ENCODE measurements around the gene CBARP. TPM values are rescaled to one million over a fixed set of nuclear protein-coding genes. Genes with fewer than 3 reads are reported as not detected.

CBARP gene
- polyA plus RNA-seq, 1 of the 3 experiments (the other 2 are of a cell fraction), result 5.1 TPM

GRCh38 chr19:1228161-1228957, 9.4 kb downstream of the CBARP start:
- POLR2A ChIA-PET, result interaction anchor here (1.1 kb wide), 1 partner anchor 41 kb away, joined by 3 read pairs; no protein-coding TSS in a partner anchor
- WGBS (ENCODE audit: low lambda C conversion rate), result 98% methylated on average over 95 of the region's 100 CpGs
- Histone ChIP-seq H3K79me2 (ENCODE audit: insufficient read depth) (no peaks in the 10 kb centered on the region), H3K9ac (no peak overlapping the region), H3F3A (replicated peaks; ENCODE audit: insufficient read depth) (peaks cover 7% of the 10 kb centered on the region), H2AFZ (ENCODE audit: low read depth) (no peak overlapping the region), H3K27ac (ENCODE audit: low read depth in 2 of 2, low read length in 1 of 2) (no peak overlapping the region), H3K9me2 (no peaks in the 10 kb centered on the region), H3K36me3 (replicated peaks in 1 of 2; ENCODE audit: control insufficient read depth in 1 of 2, insufficient read depth in 2 of 2, low read length in 1 of 2) (peaks cover 0 to 51% of the 10 kb centered on the region in 2 experiments), H3K27me3 (ENCODE audit: insufficient read depth) (no peaks in the 10 kb centered on the region), H3K9me3 (no peaks in the 10 kb centered on the region), H3K4me1 (ENCODE audit: control insufficient read depth in 1 of 2, insufficient read depth in 2 of 2, low read depth in 1 of 2, low read length in 1 of 2) (no peaks in the 10 kb centered on the region; a peak in 1 of 4 replicates), H3K4me2 (no peak overlapping the region), H4K20me1 (ENCODE audit: insufficient read depth) (peaks cover 19% of the 10 kb centered on the region), H3K4me3 (ENCODE audit: low read depth in 2 of 2, low read length in 1 of 2) (no peak overlapping the region)
- TF ChIP-seq RCOR1 (IDR thresholded peaks at IDR 0.05; ENCODE audit: low read length), result no peak
- no peak for TF ChIP-seq FOSL2 (IDR thresholded peaks at IDR 0.05; ENCODE audit: borderline replicate concordance, low read depth)
- TF ChIP-seq PBX3 (IDR thresholded peaks at IDR 0.05), result no peak
- TF ChIP-seq SIN3A (IDR thresholded peaks at IDR 0.05; ENCODE audit: borderline replicate concordance, low read depth, low read length), result no peak
- no peak for TF ChIP-seq NRF1 (IDR thresholded peaks at IDR 0.05; ENCODE audit: low read depth, low read length)
- TF ChIP-seq, protein P1, sequence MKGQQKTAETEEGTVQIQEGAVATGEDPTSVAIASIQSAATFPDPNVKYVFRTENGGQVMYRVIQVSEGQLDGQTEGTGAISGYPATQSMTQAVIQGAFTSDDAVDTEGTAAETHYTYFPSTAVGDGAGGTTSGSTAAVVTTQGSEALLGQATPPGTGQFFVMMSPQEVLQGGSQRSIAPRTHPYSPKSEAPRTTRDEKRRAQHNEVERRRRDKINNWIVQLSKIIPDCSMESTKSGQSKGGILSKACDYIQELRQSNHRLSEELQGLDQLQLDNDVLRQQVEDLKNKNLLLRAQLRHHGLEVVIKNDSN (IDR thresholded peaks at IDR 0.05; ENCODE audit: borderline replicate concordance, low read depth), result no peak
- no peak for TF ChIP-seq FOXJ3 (CRISPR knock-in tag; IDR thresholded peaks at IDR 0.05)
- TF ChIP-seq EP300 (IDR thresholded peaks at IDR 0.05; ENCODE audit: borderline replicate concordance in 1 of 2, low read depth in 1 of 2, low read length in 1 of 2), result no peak
- TF ChIP-seq, protein P2, sequence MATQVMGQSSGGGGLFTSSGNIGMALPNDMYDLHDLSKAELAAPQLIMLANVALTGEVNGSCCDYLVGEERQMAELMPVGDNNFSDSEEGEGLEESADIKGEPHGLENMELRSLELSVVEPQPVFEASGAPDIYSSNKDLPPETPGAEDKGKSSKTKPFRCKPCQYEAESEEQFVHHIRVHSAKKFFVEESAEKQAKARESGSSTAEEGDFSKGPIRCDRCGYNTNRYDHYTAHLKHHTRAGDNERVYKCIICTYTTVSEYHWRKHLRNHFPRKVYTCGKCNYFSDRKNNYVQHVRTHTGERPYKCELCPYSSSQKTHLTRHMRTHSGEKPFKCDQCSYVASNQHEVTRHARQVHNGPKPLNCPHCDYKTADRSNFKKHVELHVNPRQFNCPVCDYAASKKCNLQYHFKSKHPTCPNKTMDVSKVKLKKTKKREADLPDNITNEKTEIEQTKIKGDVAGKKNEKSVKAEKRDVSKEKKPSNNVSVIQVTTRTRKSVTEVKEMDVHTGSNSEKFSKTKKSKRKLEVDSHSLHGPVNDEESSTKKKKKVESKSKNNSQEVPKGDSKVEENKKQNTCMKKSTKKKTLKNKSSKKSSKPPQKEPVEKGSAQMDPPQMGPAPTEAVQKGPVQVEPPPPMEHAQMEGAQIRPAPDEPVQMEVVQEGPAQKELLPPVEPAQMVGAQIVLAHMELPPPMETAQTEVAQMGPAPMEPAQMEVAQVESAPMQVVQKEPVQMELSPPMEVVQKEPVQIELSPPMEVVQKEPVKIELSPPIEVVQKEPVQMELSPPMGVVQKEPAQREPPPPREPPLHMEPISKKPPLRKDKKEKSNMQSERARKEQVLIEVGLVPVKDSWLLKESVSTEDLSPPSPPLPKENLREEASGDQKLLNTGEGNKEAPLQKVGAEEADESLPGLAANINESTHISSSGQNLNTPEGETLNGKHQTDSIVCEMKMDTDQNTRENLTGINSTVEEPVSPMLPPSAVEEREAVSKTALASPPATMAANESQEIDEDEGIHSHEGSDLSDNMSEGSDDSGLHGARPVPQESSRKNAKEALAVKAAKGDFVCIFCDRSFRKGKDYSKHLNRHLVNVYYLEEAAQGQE (IDR thresholded peaks at IDR 0.05; ENCODE audit: low read depth, low read length), result no peak
- CTCF ChIA-PET, result interaction anchor here (1.0 to 2.3 kb wide), 3 partner anchors 12 to 39 kb away, joined by 3 to 5 read pairs (median 4); no protein-coding TSS in a partner anchor
- no peak for DNase-seq

Measured in SK-N-SH (cell line).